HL-60 (cell line): ENCODE measurements around the gene OAS1.
A peak's percentile ranks its signal among the peaks of the same experiment; 100 is the strongest.

ENCODE experiments used
- DNase-seq, 2 experiments: peaks; one replicate each; pipeline ENCODE4 v3.0.0-alpha.2; 2010 to 2020; ENCODE audit warnings: low read depth in 1 of 2, low spot score in 1 of 2
- H3K27ac ChIP-seq: fragments of 250-450 bp; sonication (Bioruptor Pico); replicated peaks from 2 replicates; pipeline ENCODE4 v1.5.1; 2020; ENCODE audit warnings: mild to moderate bottlenecking, moderate library complexity
- H3K27me3 ChIP-seq: fragments of 250-450 bp; sonication (Bioruptor Pico); 2 replicates; pipeline ENCODE4 v1.5.1; 2021; ENCODE audit warnings: mild to moderate bottlenecking, moderate library complexity; ENCODE audit not compliant: insufficient read depth, poor library complexity, severe bottlenecking
- H3K4me3 ChIP-seq: replicated peaks from 2 replicates; pipeline ENCODE4 v1.5.1; 2011; ENCODE audit warnings: mild to moderate bottlenecking, control low read depth, low read length; ENCODE audit not compliant: insufficient read depth
- CTCF ChIP-seq: IDR thresholded peaks from one replicate; pipeline ENCODE4 v1.5.1; 2011; ENCODE audit warnings: low read length, control low read depth, inconsistent platforms; ENCODE audit not compliant: insufficient read depth
- GABPA ChIP-seq: IDR thresholded peaks from 2 replicates; pipeline ENCODE4 v1.6.1; 2012; ENCODE audit warnings: low read depth
- POLR2AphosphoS5 ChIP-seq: IDR thresholded peaks from 2 replicates; pipeline ENCODE4 v1.6.1; 2012; ENCODE audit warnings: low read depth
- REST ChIP-seq: IDR thresholded peaks from 2 replicates; pipeline ENCODE4 v1.6.1; 2012; ENCODE audit warnings: low read depth; ENCODE audit not compliant: insufficient replicate concordance
- SPI1 ChIP-seq: IDR thresholded peaks from 2 replicates; pipeline ENCODE4 v1.6.1; 2012; ENCODE audit warnings: low read depth, mild to moderate bottlenecking, borderline replicate concordance
- long read RNA-seq: library from polyadenylated mRNA; unstranded; transcript quantifications from one replicate; pipeline ENCODE4 v2.0.0, GENCODE V29; 2020

OAS1 gene
- long read RNA-seq: 0 reads

DNA sequence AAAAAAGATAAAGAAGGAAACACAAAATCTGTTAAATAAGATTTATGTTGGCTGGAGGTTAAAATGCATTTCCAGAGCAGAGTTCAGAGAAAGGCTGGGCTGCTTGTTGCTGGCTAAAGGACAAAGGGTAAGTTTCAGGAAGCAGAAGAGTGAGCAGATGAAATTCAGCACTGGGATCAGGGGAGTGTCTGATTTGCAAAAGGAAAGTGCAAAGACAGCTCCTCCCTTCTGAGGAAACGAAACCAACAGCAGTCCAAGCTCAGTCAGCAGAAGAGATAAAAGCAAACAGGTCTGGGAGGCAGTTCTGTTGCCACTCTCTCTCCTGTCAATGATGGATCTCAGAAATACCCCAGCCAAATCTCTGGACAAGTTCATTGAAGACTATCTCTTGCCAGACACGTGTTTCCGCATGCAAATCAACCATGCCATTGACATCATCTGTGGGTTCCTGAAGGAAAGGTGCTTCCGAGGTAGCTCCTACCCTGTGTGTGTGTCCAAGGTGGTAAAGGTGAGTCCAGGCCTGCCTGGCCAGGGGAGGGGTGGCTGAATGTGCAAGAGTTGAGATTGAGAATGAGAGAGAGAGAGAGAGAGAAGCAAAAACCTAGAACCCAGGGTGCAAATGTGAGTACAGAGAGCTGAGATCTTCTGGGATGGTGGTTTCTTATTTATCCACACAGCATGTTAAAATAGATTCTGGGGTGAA is at the start of gene OAS1:
Gene OAS1 (plus strand): TSS at position 251 of the 703 bp plus-strand sequence. CDS start 78 bp downstream, at position 329.
- DNase-seq: peak in 1 of 2 experiments; percentile 30
- Histone ChIP-seq H3K27me3 (no peaks in the 10 kb centered on the region), H3K27ac (no peak within 1 kb of the TSS), H3K4me3 (0 out of 2 replicates have a peak within 1 kb of the TSS, but pooled peaks have one; percentile 15)
- peak; percentile 56 for TF ChIP-seq REST
- no peak for TF ChIP-seq CTCF
- no peak for TF ChIP-seq POLR2AphosphoS5
- no peak for TF ChIP-seq SPI1
- no peak for TF ChIP-seq GABPA

- no peak overlapping the region for H3K4me3 ChIP-seq
- no peak overlapping the region for H3K27ac ChIP-seq
- no peaks in the 10 kb centered on the region for H3K27me3 ChIP-seq
- no peak for DNase-seq
- TF ChIP-seq SPI1 (no peak), CTCF (no peak), POLR2AphosphoS5 (no peak), GABPA (no peak), REST (no peak)
Observed at GRCh38 chr12:112859291-112859690, 47.5 kb upstream of the OAS1 start.

- Histone ChIP-seq H3K27me3 (no peaks in the 10 kb centered on the region), H3K27ac (no peak overlapping the region), H3K4me3 (no peak overlapping the region)
- TF ChIP-seq REST (no peak), SPI1 (no peak), GABPA (no peak), CTCF (no peak), POLR2AphosphoS5 (no peak)
- no peak for DNase-seq
Observed at GRCh38 chr12:112860181-112860580, 46.6 kb upstream of the OAS1 start.
